ACC112 (cell line): ENCODE measurements around the gene ADD1.

Source experiments
- H2AFZ ChIP-seq: fragments of 200-600 bp; sonication (generic); one replicate; pipeline ENCODE4 v1.6.0; 2017; ENCODE audit warnings: antibody characterized with exemption, low read length; ENCODE audit not compliant: unreplicated experiment
- H3K27ac ChIP-seq: fragments of 200-600 bp; sonication (generic); 2 replicates; pipeline ENCODE4 v1.5.1; 2014; ENCODE audit warnings: low read depth, mild to moderate bottlenecking, antibody characterized with exemption, low read length, moderate library complexity
- H3K27me3 ChIP-seq: fragments of 200-600 bp; sonication (generic); 2 replicates; pipeline ENCODE4 v1.6.1; 2014; ENCODE audit warnings: mild to moderate bottlenecking, antibody characterized with exemption, low read length, moderate library complexity, mixed read lengths; ENCODE audit not compliant: insufficient read depth
- H3K36me3 ChIP-seq: fragments of 200-600 bp; sonication (generic); 2 replicates; pipeline ENCODE4 v1.6.1; 2016; ENCODE audit warnings: mild to moderate bottlenecking, antibody characterized with exemption, low read length, moderate library complexity, mixed read lengths; ENCODE audit not compliant: insufficient read depth
- H3K4me1 ChIP-seq: fragments of 200-600 bp; sonication (generic); one replicate; pipeline ENCODE4 v1.6.1; 2016; ENCODE audit warnings: low read length, mixed read lengths; ENCODE audit not compliant: insufficient read depth, unreplicated experiment, control insufficient read depth
- H3K4me3 ChIP-seq: fragments of 200-600 bp; sonication (generic); 2 replicates; pipeline ENCODE4 v1.5.1; 2014; ENCODE audit warnings: mild to moderate bottlenecking, low read depth, low read length
- H3K79me2 ChIP-seq: fragments of 200-600 bp; sonication (generic); one replicate; pipeline ENCODE4 v1.6.0; 2016; ENCODE audit warnings: low read length; ENCODE audit not compliant: control insufficient read depth, unreplicated experiment, insufficient read depth

ADD1 gene

DNA sequence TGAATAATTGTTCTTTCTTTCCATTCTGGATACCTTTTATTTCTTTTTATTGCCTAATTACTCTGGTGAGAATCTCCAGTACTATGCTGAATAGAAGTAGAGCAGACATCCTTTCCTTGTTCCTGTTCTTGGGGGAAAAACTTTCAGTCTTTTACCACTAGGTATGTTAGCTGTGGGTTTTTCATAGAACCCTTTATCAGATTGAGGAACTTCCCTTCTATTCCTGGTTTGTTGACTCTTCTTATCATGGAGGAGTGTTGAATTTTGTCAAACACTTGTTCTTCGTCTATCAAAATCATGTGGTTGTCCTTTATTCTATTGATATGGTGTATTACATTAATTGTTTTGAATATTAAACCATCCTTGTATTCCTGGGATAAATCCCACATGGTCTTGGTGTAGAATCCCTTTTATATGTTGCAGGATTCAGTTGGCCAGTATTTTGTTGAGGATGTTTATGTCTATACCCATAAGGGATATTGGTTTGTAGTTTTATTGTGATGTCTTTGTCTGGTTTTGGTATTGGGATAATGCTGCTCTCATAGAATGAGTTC is 27.2 kb upstream of the ADD1 start:
- Histone ChIP-seq H3K36me3 (peaks cover 28% of the 10 kb centered on the region), H3K27me3 (no peaks in the 10 kb centered on the region), H3K79me2 (peaks cover 54% of the 10 kb centered on the region), H3K27ac (no peak overlapping the region), H2AFZ (no peak overlapping the region), H3K4me3 (no peak overlapping the region), H3K4me1 (peaks cover 10% of the 10 kb centered on the region)

DNA sequence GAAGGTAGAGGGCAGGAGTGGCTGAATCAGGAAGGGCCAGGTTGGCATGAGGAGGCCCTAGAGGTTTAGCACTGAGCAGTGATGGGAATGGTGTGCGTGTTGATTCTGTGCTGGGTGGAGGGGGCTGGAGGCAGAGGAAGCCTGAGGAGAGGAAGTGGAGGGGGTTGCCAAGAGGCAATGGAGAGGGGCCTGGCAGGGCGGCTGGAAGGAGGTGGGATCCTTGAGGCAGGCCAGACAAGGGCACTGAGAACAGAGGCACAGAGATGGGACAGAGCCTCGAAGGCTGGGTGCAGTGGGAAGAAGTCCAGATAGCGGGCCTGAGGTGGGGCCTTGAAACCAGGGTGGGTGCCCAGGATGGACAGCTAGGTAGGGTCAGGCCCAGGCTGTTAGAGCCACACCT is 26.5 kb upstream of the ADD1 start:
- H3K27me3 ChIP-seq: no peaks in the 10 kb centered on the region
- H2AFZ ChIP-seq: no peak overlapping the region
- peaks cover 28% of the 10 kb centered on the region for H3K36me3 ChIP-seq
- peaks cover 3% of the 10 kb centered on the region for H3K4me1 ChIP-seq
- H3K4me3 ChIP-seq: no peak overlapping the region
- no peak overlapping the region for H3K27ac ChIP-seq
- H3K79me2 ChIP-seq: peaks cover 48% of the 10 kb centered on the region

DNA sequence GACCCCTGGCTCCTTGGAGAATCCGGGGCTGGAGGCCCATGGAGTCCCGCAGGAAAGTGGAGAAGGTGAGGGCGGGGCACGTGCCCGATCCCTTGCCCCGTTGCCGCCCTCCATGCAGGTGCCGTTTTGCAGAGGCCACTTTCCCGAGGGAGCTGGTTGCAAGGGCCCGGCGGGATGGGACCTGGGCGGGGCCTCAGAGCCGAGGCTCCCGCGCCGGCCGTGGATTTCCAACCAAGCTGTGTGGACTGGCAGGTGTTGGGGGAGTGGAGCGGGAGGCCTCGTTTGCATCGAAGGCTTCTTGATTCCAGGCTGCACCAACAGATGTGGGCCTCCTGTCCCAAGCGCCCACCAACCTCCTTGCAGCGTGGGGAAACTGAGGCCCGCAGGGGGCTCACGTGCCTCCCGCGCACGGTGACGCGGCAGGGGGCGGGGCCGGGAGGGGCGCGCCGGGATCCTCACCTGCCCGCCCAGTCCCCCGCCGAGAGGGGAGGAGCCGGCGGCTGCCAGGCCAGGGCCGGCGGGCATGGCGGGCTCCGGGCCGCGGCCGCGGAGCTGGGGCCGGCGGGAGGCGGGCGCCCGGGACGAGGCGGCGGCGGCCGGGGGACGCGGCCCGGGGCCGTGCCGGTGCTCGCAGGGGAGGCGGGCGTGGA is 25.8 kb upstream of the ADD1 start:
- Histone ChIP-seq H3K4me3 (peak overlapping the region; percentile 71), H3K27ac (no peak overlapping the region), H2AFZ (no peak overlapping the region)

GRCh38 chr4:2818351-2818939 is 25.2 kb upstream of the ADD1 start:
- Histone ChIP-seq H2AFZ (no peak overlapping the region), H3K27ac (no peak overlapping the region), H3K27me3 (no peaks in the 10 kb centered on the region), H3K4me3 (peak overlapping the region; percentile 70), H3K79me2 (peaks cover 38% of the 10 kb centered on the region), H3K4me1 (no peaks in the 10 kb centered on the region), H3K36me3 (peaks cover 25% of the 10 kb centered on the region)

More for the DNA sequence above, 25.8 kb upstream of the ADD1 start:
- Histone ChIP-seq H3K27me3 (no peaks in the 10 kb centered on the region), H3K36me3 (peaks cover 28% of the 10 kb centered on the region), H3K79me2 (peaks cover 43% of the 10 kb centered on the region), H3K4me1 (no peaks in the 10 kb centered on the region)

DNA sequence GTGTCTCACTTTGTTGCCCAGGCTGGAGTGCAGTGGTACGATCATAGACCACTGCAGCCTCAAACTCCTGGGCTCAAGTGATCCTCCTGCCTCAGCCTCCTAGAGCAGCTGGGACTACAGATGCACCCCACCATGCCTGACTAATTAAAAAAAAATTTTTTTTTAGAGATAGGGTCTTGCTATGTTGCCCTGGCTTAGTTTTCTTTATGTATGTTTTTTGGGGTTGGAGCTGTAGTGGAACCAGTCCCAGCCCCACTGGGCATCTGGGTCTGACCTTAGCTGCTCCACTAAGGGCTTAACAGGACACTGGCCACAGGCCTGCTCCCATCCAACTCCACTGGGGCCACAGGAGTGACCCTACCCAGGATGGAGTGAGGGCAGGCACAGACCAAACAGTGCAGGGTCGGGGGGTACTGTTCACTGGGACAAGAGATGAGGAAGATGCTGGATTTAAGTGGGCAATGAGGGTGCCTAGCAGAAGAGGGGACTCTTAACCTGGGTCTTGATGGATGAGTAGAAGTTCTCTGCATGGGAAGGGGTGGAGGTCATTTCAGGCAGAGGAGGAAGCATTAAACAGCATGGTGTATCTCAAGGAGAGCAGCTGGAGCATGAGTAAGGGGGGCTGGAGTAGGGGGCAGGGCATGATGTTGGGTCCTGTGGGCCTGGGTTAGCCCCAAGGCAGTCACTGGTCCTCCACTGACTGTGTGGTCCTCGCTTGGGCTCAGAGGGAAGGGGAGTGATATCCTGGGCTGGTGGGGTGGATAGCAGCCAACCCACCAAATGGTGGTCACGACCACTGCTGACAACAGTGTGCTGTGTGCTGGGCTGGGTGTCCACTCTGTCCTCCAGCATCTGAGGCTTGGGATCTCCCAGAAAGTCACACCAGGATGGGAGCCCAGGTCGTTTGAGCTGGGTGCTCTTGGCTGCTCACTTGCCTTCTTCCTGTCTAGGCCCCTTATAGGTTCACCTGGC is 24.1 kb upstream of the ADD1 start:
- no peaks in the 10 kb centered on the region for H3K4me1 ChIP-seq
- no peak overlapping the region for H3K27ac ChIP-seq
- H2AFZ ChIP-seq: no peak overlapping the region
- peaks cover 26% of the 10 kb centered on the region for H3K36me3 ChIP-seq
- H3K79me2 ChIP-seq: peaks cover 28% of the 10 kb centered on the region
- no peaks in the 10 kb centered on the region for H3K27me3 ChIP-seq
- H3K4me3 ChIP-seq: no peak overlapping the region

DNA sequence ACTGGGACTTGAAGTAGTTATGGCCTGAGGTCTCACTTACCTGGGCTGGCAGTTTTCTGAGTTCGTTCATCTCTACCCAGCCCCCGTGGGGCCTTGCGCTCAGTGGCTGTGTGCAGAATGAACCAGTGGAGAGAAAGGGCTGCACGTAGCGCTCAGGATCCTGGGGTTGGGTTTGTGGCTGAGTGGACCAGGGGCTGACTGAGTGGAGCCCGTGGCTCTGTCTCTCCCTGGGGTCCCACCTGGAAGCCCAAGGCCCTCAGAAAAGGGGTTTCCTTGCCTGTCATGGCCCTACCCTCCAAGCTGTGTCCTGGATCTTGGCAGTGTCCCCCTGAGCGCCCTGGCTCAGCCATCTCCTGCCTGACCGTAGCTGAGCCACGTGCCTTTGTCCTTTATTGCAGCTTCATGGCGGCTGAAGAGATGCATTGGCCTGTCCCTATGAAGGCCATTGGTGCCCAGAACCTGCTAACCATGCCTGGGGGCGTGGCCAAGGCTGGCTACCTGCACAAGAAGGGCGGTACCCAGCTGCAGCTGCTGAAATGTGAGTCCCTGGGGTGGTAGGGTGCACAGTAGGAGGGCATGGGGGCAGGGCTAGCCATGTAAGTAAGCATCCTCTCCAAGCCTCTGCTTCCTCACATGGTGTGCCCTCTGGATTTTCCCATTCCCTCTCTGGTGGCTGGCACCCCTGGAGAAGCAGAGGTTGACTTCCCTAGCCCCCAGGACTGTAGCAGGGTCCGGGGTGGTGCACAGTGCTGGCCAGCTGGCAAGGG is 23.2 kb upstream of the ADD1 start:
- Histone ChIP-seq H3K36me3 (peaks cover 22% of the 10 kb centered on the region), H3K4me3 (no peak overlapping the region), H3K4me1 (no peaks in the 10 kb centered on the region), H3K27me3 (no peaks in the 10 kb centered on the region), H3K79me2 (peaks cover 22% of the 10 kb centered on the region), H3K27ac (no peak overlapping the region), H2AFZ (no peak overlapping the region)

DNA sequence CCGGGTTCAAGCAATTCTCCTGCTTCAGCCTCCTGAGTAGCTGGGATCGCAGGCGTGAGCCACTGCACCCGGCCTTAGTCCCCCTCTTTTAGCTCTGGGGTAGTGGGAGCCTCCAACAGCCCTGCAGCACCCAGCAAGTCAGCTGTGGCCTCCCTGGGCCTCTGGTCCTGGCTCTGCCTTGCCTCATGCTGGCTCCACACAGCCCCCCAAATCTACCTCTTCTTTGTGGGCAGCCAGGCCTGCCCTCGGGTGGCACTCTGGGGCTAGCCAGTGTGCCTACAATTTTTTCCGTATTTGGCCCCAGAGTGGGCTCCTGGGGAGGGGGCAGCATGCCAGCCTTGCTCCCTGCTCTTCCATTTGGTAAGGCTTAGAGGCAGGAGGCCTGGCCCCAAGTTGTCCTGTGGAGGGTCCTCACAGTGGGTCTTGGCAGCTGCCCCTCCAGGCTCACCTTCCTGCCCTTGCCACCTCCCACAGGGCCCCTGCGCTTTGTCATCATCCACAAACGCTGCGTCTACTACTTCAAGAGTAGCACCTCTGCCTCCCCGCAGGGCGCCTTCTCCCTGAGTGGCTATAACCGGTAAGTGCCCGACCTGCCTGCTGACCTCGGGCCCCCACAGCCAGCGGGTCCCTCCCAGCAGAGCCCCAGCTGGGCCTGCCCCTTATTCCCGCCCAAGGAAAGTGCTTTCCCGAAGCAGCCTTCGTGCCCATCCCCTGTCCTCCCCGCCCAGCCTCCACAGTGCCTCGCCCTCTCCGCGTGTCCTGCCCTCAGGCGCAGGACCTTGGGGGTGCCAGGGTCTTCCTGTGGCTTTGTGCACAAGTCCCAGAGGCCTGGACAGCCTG is 21.0 kb upstream of the ADD1 start:
- Histone ChIP-seq H2AFZ (no peak overlapping the region), H3K4me3 (no peak overlapping the region), H3K36me3 (peaks cover 16% of the 10 kb centered on the region; the same call in 1 of the 2 replicates), H3K4me1 (no peaks in the 10 kb centered on the region), H3K79me2 (peaks cover 11% of the 10 kb centered on the region), H3K27ac (no peak overlapping the region), H3K27me3 (no peaks in the 10 kb centered on the region)

- H3K27ac ChIP-seq: no peak overlapping the region
- H3K4me1 ChIP-seq: no peaks in the 10 kb centered on the region
- no peak overlapping the region for H2AFZ ChIP-seq
- H3K27me3 ChIP-seq: no peaks in the 10 kb centered on the region
- H3K79me2 ChIP-seq: peaks cover 8% of the 10 kb centered on the region
- no peak overlapping the region for H3K4me3 ChIP-seq
- peaks cover 16% of the 10 kb centered on the region; the same call in 1 of the 2 replicates for H3K36me3 ChIP-seq
Observed at GRCh38 chr4:2823301-2823670, 20.4 kb upstream of the ADD1 start.

DNA sequence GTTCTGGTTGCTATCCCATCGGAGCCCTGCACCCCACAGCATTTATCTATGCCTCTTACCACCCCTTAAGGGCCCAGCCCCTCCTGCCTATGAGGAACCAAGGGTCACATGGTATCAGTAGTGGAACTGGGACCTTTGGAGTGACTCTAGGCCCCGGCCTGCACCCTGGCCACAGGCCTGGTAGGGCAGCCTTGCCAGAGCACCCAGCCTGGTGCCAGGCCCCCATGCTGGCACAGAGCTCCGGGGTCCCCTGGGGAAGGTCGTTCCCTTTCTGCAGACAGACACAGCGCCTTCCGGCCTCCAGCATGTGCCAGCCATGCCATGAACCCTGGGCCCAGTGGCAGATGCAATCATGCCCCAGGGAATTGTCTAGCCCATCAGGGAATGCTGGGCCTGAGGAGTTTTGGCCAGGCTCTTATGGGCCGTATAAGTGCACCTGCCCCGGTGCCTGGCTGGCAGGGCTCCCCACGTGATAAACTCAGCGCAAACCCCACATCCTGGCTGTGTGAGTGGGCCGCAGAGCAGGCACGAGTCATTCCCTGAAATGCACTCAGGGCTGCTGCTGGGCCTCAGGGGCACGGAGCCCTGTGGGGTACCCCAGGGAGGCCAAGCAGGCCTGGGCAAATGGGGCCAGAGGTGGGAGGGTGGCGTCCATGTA is 19.8 kb upstream of the ADD1 start:
- peaks cover 16% of the 10 kb centered on the region; the same call in 1 of the 2 replicates for H3K36me3 ChIP-seq
- no peak overlapping the region for H3K4me3 ChIP-seq

More for the DNA sequence above, 19.8 kb upstream of the ADD1 start:
- peaks cover 5% of the 10 kb centered on the region for H3K79me2 ChIP-seq
- H3K27me3 ChIP-seq: no peaks in the 10 kb centered on the region
- H2AFZ ChIP-seq: no peak overlapping the region
- H3K4me1 ChIP-seq: no peaks in the 10 kb centered on the region
- H3K27ac ChIP-seq: no peak overlapping the region
